IPS-20b (cell line): ENCODE measurements around the gene XYLT1.

Experiments used
- H3K27ac ChIP-seq: one replicate; pipeline ENCODE4 v1.5.1; 2013; ENCODE audit warnings: low read length
- H3K27me3 ChIP-seq: 2 replicates; pipeline ENCODE4 v1.6.1; 2013; ENCODE audit warnings: mild to moderate bottlenecking, low read length, inconsistent platforms; ENCODE audit not compliant: insufficient read depth
- H3K36me3 ChIP-seq: 2 replicates; pipeline ENCODE4 v1.6.1; 2013; ENCODE audit warnings: low read depth, mild to moderate bottlenecking, inconsistent platforms, low read length, moderate library complexity; ENCODE audit not compliant: insufficient read depth
- H3K4me1 ChIP-seq: 2 replicates; pipeline ENCODE4 v1.6.1; 2013; ENCODE audit warnings: mild to moderate bottlenecking, control low read depth, inconsistent platforms, low read length, moderate library complexity; ENCODE audit not compliant: insufficient read depth
- H3K4me3 ChIP-seq: 2 replicates; pipeline ENCODE4 v1.5.1; 2013; ENCODE audit warnings: mild to moderate bottlenecking, low read length, inconsistent platforms
- H3K9ac ChIP-seq: 2 replicates; pipeline ENCODE4 v1.6.1; 2013; ENCODE audit warnings: low read depth, mild to moderate bottlenecking, inconsistent platforms, low read length, moderate library complexity
- H3K9me3 ChIP-seq: 2 replicates; pipeline ENCODE4 v1.6.1; 2013; ENCODE audit warnings: mild to moderate bottlenecking, low read depth, low read length, inconsistent platforms; ENCODE audit not compliant: insufficient read depth

Gene XYLT1

GRCh38 chr16:17266608-17267313, 204.0 kb downstream of the XYLT1 start:
- no peaks in the 10 kb centered on the region for H3K4me1 ChIP-seq
- H3K4me3 ChIP-seq: no peak overlapping the region
- H3K27me3 ChIP-seq: no peaks in the 10 kb centered on the region
- H3K9ac ChIP-seq: no peak overlapping the region
- no peak overlapping the region for H3K27ac ChIP-seq
- H3K9me3 ChIP-seq: no peaks in the 10 kb centered on the region
- H3K36me3 ChIP-seq: no peaks in the 10 kb centered on the region

DNA sequence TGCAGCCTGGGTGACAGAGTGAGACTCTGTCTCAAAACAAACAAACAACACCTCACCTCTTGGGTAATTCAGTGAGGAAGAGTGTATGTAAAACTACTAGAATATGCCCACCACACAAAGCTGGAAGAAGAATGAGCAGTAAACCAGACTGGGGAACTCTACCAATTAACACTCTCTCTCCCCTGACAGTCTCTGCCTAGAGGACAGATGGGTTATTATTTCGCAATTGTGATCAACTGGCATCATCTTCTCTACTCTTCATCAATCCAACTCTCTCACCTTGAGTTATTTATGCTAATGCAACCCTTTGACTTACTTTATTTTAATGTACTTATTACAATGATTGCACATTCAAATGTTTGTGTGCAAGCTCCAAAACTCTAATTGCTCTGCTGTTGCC, 205.6 kb downstream of the XYLT1 start:
- no peaks in the 10 kb centered on the region for H3K36me3 ChIP-seq
- H3K9me3 ChIP-seq: no peaks in the 10 kb centered on the region
- no peak overlapping the region for H3K4me3 ChIP-seq
- no peaks in the 10 kb centered on the region for H3K27me3 ChIP-seq
- no peaks in the 10 kb centered on the region for H3K4me1 ChIP-seq
- H3K9ac ChIP-seq: no peak overlapping the region
- no peak overlapping the region for H3K27ac ChIP-seq

DNA sequence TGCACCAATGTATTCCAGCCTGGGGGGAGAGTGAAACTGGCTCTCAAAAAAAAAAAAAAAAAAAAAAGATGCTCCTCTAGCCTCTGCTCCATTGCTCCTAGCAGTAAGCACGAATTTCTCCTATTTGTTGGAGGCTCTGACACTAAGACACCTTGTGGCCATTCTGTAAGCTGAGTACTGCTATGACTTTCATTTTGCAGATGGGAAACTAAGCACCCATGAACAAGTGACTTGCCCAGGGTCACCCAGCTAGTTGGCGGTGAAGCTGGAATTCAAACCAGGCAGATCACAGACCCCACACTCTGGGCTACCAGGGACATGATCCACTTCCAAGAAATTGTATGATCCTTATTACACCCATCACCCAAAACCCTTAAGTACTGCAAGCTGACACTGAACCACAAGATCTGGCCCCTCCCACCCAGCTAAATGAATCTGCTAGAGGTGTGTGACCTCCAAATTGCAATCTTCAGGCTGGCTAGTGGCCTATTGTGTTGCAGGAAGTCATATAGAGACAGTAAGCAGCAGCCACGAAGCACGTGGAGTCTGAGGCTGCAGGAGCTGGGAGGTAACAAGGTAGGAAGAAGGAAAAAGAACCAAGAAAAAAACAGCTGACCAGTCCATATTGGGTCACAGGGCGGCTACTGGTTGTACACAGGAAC, 209.4 kb downstream of the XYLT1 start:
- no peaks in the 10 kb centered on the region for H3K27me3 ChIP-seq
- H3K27ac ChIP-seq: no peak overlapping the region
- H3K9ac ChIP-seq: no peak overlapping the region
- no peaks in the 10 kb centered on the region for H3K36me3 ChIP-seq
- H3K9me3 ChIP-seq: no peaks in the 10 kb centered on the region
- no peaks in the 10 kb centered on the region for H3K4me1 ChIP-seq
- H3K4me3 ChIP-seq: no peak overlapping the region

DNA sequence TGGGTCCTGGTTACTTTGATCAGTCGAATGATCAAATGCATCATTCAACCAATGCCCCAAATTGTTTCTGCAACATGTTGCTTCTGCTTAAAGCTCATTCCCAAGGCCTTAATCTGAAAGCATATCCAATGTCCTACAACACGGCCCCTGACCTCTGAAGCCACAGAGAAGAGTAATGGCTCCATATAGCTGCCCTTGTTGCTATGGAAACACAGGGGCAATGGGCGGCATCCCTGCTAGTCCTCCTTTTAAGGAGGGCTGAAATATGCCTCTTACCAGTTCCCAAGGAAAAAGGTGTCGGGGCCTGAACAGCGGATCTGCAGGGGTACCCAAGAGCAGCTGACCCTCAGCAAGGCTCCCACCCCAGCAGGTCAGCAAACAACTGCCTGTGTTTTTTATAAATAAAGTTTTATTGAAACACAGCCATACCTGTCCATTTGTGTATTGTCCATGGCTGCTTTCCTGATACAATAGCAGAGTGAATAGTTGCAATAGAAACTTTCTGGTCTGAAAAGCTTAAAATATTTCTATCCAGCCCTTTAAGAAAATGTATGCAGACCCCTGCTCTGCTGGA, 210.4 kb downstream of the XYLT1 start:
- no peak overlapping the region for H3K9ac ChIP-seq
- no peaks in the 10 kb centered on the region for H3K36me3 ChIP-seq
- H3K27ac ChIP-seq: no peak overlapping the region
- H3K27me3 ChIP-seq: no peaks in the 10 kb centered on the region
- no peak overlapping the region for H3K4me3 ChIP-seq
- no peaks in the 10 kb centered on the region for H3K9me3 ChIP-seq
- no peaks in the 10 kb centered on the region for H3K4me1 ChIP-seq

DNA sequence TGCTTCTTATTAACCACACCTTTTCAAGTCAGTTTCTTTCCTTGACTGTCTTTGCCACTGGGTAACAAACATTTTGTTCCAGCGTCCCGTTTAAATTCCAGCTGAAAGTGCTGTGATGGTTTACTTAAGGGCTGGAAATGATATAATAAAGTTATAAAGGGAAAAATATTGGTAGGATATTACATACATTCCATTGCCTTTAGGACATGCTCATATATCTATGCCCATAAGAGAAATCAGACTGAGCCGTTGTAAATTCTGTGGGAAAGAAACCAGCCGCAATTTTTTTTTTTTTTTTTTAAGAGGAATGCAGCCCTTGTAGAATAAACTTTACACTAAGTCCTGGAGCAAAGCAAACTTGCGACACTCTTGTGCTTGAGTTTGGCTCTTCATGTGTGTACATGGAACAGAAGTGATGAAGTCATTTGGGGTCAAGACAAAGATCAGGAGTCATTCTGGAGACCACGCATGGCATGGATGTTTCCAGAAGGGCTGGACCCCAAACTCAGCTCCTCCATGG, 210.9 kb downstream of the XYLT1 start:
- no peak overlapping the region for H3K9ac ChIP-seq
- H3K27ac ChIP-seq: no peak overlapping the region
- no peak overlapping the region for H3K4me3 ChIP-seq
- H3K4me1 ChIP-seq: no peaks in the 10 kb centered on the region
- H3K36me3 ChIP-seq: no peaks in the 10 kb centered on the region
- H3K27me3 ChIP-seq: no peaks in the 10 kb centered on the region
- H3K9me3 ChIP-seq: no peaks in the 10 kb centered on the region

- Histone ChIP-seq H3K4me3 (no peak overlapping the region), H3K27me3 (no peaks in the 10 kb centered on the region), H3K36me3 (no peaks in the 10 kb centered on the region)
These were observed 211.7 kb downstream of the XYLT1 start for GRCh38 chr16:17258848-17259713.

DNA sequence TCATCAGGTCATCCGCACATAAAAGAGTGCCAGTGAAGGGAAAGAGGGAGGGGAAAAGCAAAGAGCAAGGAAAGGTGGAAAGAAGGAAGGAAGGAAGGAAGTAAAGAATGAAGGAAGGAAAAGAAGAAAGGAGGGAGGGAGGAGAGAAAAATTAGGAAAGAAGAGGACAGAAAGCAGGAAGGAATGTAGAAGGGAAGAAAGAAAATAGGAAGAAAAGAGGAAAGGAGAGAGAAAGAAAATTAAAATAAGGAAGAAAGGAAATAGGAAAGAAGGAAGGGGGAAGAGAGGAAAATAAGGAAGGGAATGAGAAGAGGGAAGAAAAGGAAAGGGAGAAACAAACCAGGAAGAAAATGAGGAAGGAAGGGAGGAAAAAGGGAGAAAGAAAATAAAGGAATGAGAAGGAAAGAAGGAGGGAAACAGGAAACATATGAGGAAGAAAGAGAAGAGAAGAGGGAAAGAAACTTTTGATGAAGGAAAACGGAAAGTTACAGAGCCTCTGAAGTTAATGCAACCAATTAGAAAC, 212.6 kb downstream of the XYLT1 start:
- Histone ChIP-seq H3K27me3 (no peaks in the 10 kb centered on the region), H3K9ac (no peak overlapping the region), H3K9me3 (no peaks in the 10 kb centered on the region), H3K4me3 (no peak overlapping the region), H3K36me3 (no peaks in the 10 kb centered on the region), H3K4me1 (no peaks in the 10 kb centered on the region), H3K27ac (no peak overlapping the region)

More at GRCh38 chr16:17258848-17259713, 211.7 kb downstream of the XYLT1 start:
- Histone ChIP-seq H3K4me1 (no peaks in the 10 kb centered on the region), H3K9me3 (no peaks in the 10 kb centered on the region), H3K27ac (no peak overlapping the region), H3K9ac (no peak overlapping the region)

- no peaks in the 10 kb centered on the region for H3K36me3 ChIP-seq
- no peak overlapping the region for H3K9ac ChIP-seq
- H3K4me1 ChIP-seq: no peaks in the 10 kb centered on the region
- H3K27me3 ChIP-seq: no peaks in the 10 kb centered on the region
- H3K27ac ChIP-seq: no peak overlapping the region
- H3K9me3 ChIP-seq: no peaks in the 10 kb centered on the region
- no peak overlapping the region for H3K4me3 ChIP-seq
These were observed 213.2 kb downstream of the XYLT1 start for GRCh38 chr16:17257426-17258023.

- Histone ChIP-seq H3K27me3 (no peaks in the 10 kb centered on the region), H3K27ac (no peak overlapping the region), H3K9ac (no peak overlapping the region), H3K4me1 (no peaks in the 10 kb centered on the region), H3K36me3 (no peaks in the 10 kb centered on the region), H3K9me3 (no peaks in the 10 kb centered on the region), H3K4me3 (no peak overlapping the region)
These were observed 218.1 kb downstream of the XYLT1 start for GRCh38 chr16:17252701-17253100.

- H3K4me3 ChIP-seq: no peak overlapping the region
- H3K9me3 ChIP-seq: no peaks in the 10 kb centered on the region
- no peak overlapping the region for H3K27ac ChIP-seq
- H3K9ac ChIP-seq: no peak overlapping the region
- no peaks in the 10 kb centered on the region for H3K27me3 ChIP-seq
- H3K4me1 ChIP-seq: no peaks in the 10 kb centered on the region
- H3K36me3 ChIP-seq: no peaks in the 10 kb centered on the region
These were observed 218.7 kb downstream of the XYLT1 start for GRCh38 chr16:17252064-17252463.

- H3K36me3 ChIP-seq: no peaks in the 10 kb centered on the region
- no peak overlapping the region for H3K4me3 ChIP-seq
- no peaks in the 10 kb centered on the region for H3K4me1 ChIP-seq
These were observed 219.3 kb downstream of the XYLT1 start for GRCh38 chr16:17251496-17251895.

More at GRCh38 chr16:17251496-17251895, 219.3 kb downstream of the XYLT1 start:
- H3K9me3 ChIP-seq: no peaks in the 10 kb centered on the region
- H3K9ac ChIP-seq: no peak overlapping the region
- no peaks in the 10 kb centered on the region for H3K27me3 ChIP-seq
- no peak overlapping the region for H3K27ac ChIP-seq
